Caco-2 (cell line): ENCODE measurements around the gene CCDC32. TPM values are rescaled to one million over a fixed set of nuclear protein-coding genes. Genes with fewer than 3 reads are reported as not detected.

Experiments used
- BruUV-seq: library from RNA; stranded (reverse); fragments of 400-500 nt; replicated peaks from 2 replicates; lab custom pipeline; 2021; lab: Mats Ljungman, UMichigan
- CTCF ChIA-PET: fragments of 300-600 bp; sonication (Branson Sonifier 250); formaldehyde crosslinking; loops from one replicate; lab custom pipeline; 2022; ENCODE audit warnings: antibody characterized with exemption; lab: Charles Lee
- POLR2A ChIA-PET: fragments of 300-600 bp; sonication (Branson Sonifier 250); formaldehyde crosslinking; loops from one replicate; lab custom pipeline; 2022; ENCODE audit warnings: antibody characterized with exemption; lab: Charles Lee
- DNase-seq, 2 experiments: peaks; one replicate each; pipeline versions ENCODE4 v3.0.0 to v3.0.0-alpha.2; 2020 to 2022
- H3K27me3 ChIP-seq: replicated peaks from 2 replicates; pipeline ENCODE4 v1.6.0; 2011; ENCODE audit warnings: low read length; ENCODE audit not compliant: control insufficient read depth, insufficient read depth
- H3K36me3 ChIP-seq: 2 replicates; pipeline ENCODE4 v1.5.1; 2011; ENCODE audit warnings: low read length; ENCODE audit not compliant: control insufficient read depth, insufficient read depth
- H3K4me1 ChIP-seq: fragments of 250-450 bp; sonication (Bioruptor Pico); 2 replicates; pipeline ENCODE4 v1.5.1; 2020; ENCODE audit warnings: mild to moderate bottlenecking
- H3K4me3 ChIP-seq: 2 replicates; pipeline ENCODE4 v1.5.1; 2011; ENCODE audit warnings: low read depth, mild to moderate bottlenecking, control low read depth, low read length
- H3K9me3 ChIP-seq: fragments of 250-450 bp; sonication (Bioruptor Pico); 2 replicates; pipeline ENCODE4 v1.5.1; 2020; ENCODE audit warnings: mild to moderate bottlenecking, moderate library complexity
- H3K27ac Mint-ChIP-seq: one replicate; pipeline ENCODE4 v1.8.0; 2022; ENCODE audit warnings: mixed read lengths; ENCODE audit not compliant: unreplicated experiment
- H3K27me3 Mint-ChIP-seq: one replicate; pipeline ENCODE4 v1.8.0; 2022; ENCODE audit warnings: mixed read lengths; ENCODE audit not compliant: insufficient read depth, unreplicated experiment
- H3K36me3 Mint-ChIP-seq: one replicate; pipeline ENCODE4 v1.8.0; 2022; ENCODE audit warnings: mild to moderate bottlenecking, mixed read lengths; ENCODE audit not compliant: insufficient read depth, unreplicated experiment
- H3K4me1 Mint-ChIP-seq: one replicate; pipeline ENCODE4 v1.8.0; 2022; ENCODE audit warnings: low read depth, mixed read lengths; ENCODE audit not compliant: unreplicated experiment
- H3K4me3 Mint-ChIP-seq: one replicate; pipeline ENCODE4 v1.8.0; 2022; ENCODE audit warnings: mild to moderate bottlenecking, moderate library complexity, mixed read lengths; ENCODE audit not compliant: unreplicated experiment
- H3K9me3 Mint-ChIP-seq: one replicate; pipeline ENCODE4 v1.8.0; 2022; ENCODE audit warnings: mixed read lengths; ENCODE audit not compliant: unreplicated experiment
- intact Hi-C: fragments of 100-400 bp; cut with micrococcal nuclease; formaldehyde crosslinking; loops from one replicate; pipeline ENCODE4 v1.10.0; 2022; ENCODE audit not compliant: unreplicated experiment
- total RNA-seq: library from RNA; stranded (reverse); gene quantifications from 2 replicates; pipeline ENCODE4 v1.2.3, GENCODE V29; 2022
- TF ChIP-seq, protein P1 (sequence below), 2 experiments: fragments of 200-600 bp in 1 of 2; IDR thresholded peaks; 1 replicate in 1 of 2; 2 replicates in 1 of 2; pipeline versions ENCODE4 v1.5.1 to v1.8.0; 2011 to 2022; ENCODE audit warnings: antibody characterized with exemption in 1 of 2, control low read depth in 1 of 2, inconsistent platforms in 1 of 2, low read depth in 1 of 2, low read length in 1 of 2, mild to moderate bottlenecking in 1 of 2, moderate library complexity in 1 of 2; ENCODE audit not compliant: insufficient read depth in 1 of 2, severe bottlenecking in 1 of 2, unreplicated experiment in 1 of 2

CCDC32 gene
- total RNA-seq, 1 experiment from 2014 or later: 11.7 TPM

- Mint-ChIP-seq H3K9me3 (no peaks in the 10 kb centered on the region), H3K27me3 (no peaks in the 10 kb centered on the region), H3K4me1 (no peaks in the 10 kb centered on the region), H3K4me3 (no peak overlapping the region), H3K36me3 (no peaks in the 10 kb centered on the region), H3K27ac (no peak overlapping the region)
- DNase-seq: no peak
- Histone ChIP-seq H3K36me3 (no peaks in the 10 kb centered on the region), H3K9me3 (no peaks in the 10 kb centered on the region), H3K4me3 (no peak overlapping the region), H3K4me1 (no peaks in the 10 kb centered on the region), H3K27me3 (no peaks in the 10 kb centered on the region)
- POLR2A ChIA-PET: interaction anchor here (0.6 kb wide), 1 partner anchor 728 kb away, joined by 5 read pairs; no protein-coding TSS in a partner anchor
- CTCF ChIA-PET: interaction anchor here (1.0 kb wide), 1 partner anchor 11 kb away, joined by 4 read pairs; no protein-coding TSS in a partner anchor
- TF ChIP-seq, protein P1, sequence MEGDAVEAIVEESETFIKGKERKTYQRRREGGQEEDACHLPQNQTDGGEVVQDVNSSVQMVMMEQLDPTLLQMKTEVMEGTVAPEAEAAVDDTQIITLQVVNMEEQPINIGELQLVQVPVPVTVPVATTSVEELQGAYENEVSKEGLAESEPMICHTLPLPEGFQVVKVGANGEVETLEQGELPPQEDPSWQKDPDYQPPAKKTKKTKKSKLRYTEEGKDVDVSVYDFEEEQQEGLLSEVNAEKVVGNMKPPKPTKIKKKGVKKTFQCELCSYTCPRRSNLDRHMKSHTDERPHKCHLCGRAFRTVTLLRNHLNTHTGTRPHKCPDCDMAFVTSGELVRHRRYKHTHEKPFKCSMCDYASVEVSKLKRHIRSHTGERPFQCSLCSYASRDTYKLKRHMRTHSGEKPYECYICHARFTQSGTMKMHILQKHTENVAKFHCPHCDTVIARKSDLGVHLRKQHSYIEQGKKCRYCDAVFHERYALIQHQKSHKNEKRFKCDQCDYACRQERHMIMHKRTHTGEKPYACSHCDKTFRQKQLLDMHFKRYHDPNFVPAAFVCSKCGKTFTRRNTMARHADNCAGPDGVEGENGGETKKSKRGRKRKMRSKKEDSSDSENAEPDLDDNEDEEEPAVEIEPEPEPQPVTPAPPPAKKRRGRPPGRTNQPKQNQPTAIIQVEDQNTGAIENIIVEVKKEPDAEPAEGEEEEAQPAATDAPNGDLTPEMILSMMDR (IDR thresholded peaks at IDR 0.05; ENCODE audit: insufficient read depth in 1 of 2, low read depth in 1 of 2, low read length in 1 of 2, severe bottlenecking in 1 of 2, unreplicated experiment in 1 of 2): no peak
- no TSS peak for BruUV-seq
- intact Hi-C loops: no loop called here
Observed at GRCh38 chr15:40600956-40601355, 36.1 kb upstream of the CCDC32 start.

GRCh38 chr15:40598672-40599071 lies 33.8 kb upstream of the CCDC32 start:
- H3K27ac Mint-ChIP-seq: no peak overlapping the region
- ChIA-PET POLR2A (no interaction called here), CTCF (no interaction called here)
- H3K4me1 Mint-ChIP-seq: peaks cover 7% of the 10 kb centered on the region
- no peaks in the 10 kb centered on the region for H3K9me3 ChIP-seq
- H3K36me3 Mint-ChIP-seq: peaks cover 10% of the 10 kb centered on the region
- H3K36me3 ChIP-seq: no peaks in the 10 kb centered on the region
- DNase-seq: no peak
- no peaks in the 10 kb centered on the region for H3K27me3 ChIP-seq
- intact Hi-C loops: loop anchor here (10.0 kb wide), 1 partner anchor 186 kb away; no protein-coding TSS in a partner anchor
- H3K4me1 ChIP-seq: no peaks in the 10 kb centered on the region
- no peak overlapping the region for H3K4me3 Mint-ChIP-seq
- no peak overlapping the region for H3K4me3 ChIP-seq
- no peaks in the 10 kb centered on the region for H3K9me3 Mint-ChIP-seq
- H3K27me3 Mint-ChIP-seq: no peaks in the 10 kb centered on the region
- TF ChIP-seq, protein P1 (IDR thresholded peaks at IDR 0.05; ENCODE audit: insufficient read depth in 1 of 2, low read depth in 1 of 2, low read length in 1 of 2, severe bottlenecking in 1 of 2, unreplicated experiment in 1 of 2): no peak
- no TSS peak for BruUV-seq

DNA sequence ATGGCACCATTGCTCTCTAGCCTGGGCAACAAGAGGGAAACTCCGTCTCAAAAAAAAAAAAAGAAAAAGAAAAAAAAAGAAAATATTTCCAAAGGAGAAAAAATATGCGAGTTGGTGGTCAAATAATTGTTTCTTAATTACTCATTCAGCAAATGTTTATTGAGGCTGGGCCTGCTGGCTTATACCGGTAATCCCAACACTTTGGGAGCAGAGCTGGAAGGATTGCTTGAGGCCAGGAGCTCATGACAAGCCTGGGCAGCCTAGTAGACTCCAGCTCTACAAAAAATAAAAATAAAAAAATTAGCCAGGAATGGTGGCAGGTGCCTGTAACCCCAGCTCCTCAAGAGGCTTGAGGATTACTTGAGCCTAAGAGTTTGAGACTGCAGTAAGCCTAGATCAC lies 33.3 kb upstream of the CCDC32 start:
- Histone ChIP-seq H3K4me1 (no peaks in the 10 kb centered on the region), H3K4me3 (no peak overlapping the region), H3K9me3 (no peaks in the 10 kb centered on the region), H3K36me3 (no peaks in the 10 kb centered on the region), H3K27me3 (no peaks in the 10 kb centered on the region)
- Mint-ChIP-seq H3K4me3 (no peak overlapping the region), H3K9me3 (no peaks in the 10 kb centered on the region), H3K27me3 (no peaks in the 10 kb centered on the region), H3K36me3 (peaks cover 16% of the 10 kb centered on the region), H3K4me1 (peaks cover 7% of the 10 kb centered on the region), H3K27ac (no peak overlapping the region)
- DNase-seq: no peak
- TF ChIP-seq, protein P1 (IDR thresholded peaks at IDR 0.05; ENCODE audit: insufficient read depth in 1 of 2, low read depth in 1 of 2, low read length in 1 of 2, severe bottlenecking in 1 of 2, unreplicated experiment in 1 of 2): no peak
- intact Hi-C loops: loop anchor here (10.0 kb wide), 1 partner anchor 187 kb away; no protein-coding TSS in a partner anchor
- BruUV-seq: no TSS peak
- CTCF ChIA-PET: no interaction called here
- POLR2A ChIA-PET: no interaction called here
